ENCODE data around the gene ZNF83.
"Not testable (repeated sequence)": the region's sequence is repeated elsewhere in the genome, so short reads cannot be mapped to it uniquely, and the experiment has no call there.

ZNF83 gene

DNA sequence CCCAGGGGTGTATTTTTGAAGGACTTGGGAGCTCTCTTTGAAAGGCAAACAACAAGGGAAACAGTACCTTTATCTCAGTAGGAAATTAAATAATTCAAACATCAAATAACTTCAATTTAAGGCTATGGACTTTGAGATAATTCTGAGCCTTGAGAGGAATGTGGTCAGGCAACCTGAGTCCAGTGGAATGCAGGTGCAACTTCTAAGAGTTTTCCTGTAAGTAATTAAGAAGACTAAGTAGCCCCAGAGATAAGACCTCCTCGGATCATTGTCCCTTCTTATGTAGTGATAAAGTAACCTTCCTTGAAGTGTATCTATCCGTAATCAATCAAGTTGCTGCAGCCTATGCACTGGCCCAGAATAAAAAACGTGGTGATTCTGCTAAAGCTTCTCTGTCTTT is 38.9 kb downstream of the ZNF83 start:
- peaks cover 75% of the 10 kb centered on the region for H3K36me3 Mint-ChIP-seq (ENCODE audit: low read depth)
- no peak overlapping the region for H3K4me3 Mint-ChIP-seq
- H3K27me3 Mint-ChIP-seq (ENCODE audit: low read depth, poor library complexity) = peaks cover 5% of the 10 kb centered on the region
- H3K27ac Mint-ChIP-seq = no peak overlapping the region
- peaks cover 60% of the 10 kb centered on the region for H3K9me3 Mint-ChIP-seq
- H3K4me1 Mint-ChIP-seq = peaks cover 30% of the 10 kb centered on the region
- TF ChIP-seq CTCF (IDR thresholded peaks at IDR 0.05) = no peak
- no peak for DNase-seq

DNA sequence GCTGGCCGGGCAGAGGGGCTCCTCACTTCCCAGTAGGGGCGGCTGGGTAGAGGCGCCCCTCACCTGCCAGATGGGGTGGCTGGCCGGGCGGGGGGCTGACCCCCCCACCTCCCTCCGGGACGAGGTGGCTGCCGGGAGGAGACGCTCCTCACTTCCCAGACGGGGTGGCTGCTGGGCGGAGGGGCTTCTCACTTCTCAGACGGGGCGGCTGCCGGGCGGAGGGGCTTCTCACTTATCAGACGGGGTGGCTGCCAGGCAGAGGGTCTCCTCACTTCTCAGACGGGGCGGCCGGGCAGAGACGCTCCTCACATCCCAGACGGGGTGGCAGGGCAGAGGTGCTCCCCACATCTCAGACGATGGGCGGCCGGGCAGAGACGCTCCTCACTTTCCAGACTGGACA is 44.7 kb downstream of the ZNF83 start:
- not testable (repeated sequence) for H3K4me3 Mint-ChIP-seq; H3K27me3 Mint-ChIP-seq (ENCODE audit: low read depth, poor library complexity); DNase-seq; H3K27ac Mint-ChIP-seq; H3K4me1 Mint-ChIP-seq
- H3K9me3 Mint-ChIP-seq = peaks cover 35% of the 10 kb centered on the region
- peaks cover 70% of the 10 kb centered on the region for H3K36me3 Mint-ChIP-seq (ENCODE audit: low read depth)

DNA sequence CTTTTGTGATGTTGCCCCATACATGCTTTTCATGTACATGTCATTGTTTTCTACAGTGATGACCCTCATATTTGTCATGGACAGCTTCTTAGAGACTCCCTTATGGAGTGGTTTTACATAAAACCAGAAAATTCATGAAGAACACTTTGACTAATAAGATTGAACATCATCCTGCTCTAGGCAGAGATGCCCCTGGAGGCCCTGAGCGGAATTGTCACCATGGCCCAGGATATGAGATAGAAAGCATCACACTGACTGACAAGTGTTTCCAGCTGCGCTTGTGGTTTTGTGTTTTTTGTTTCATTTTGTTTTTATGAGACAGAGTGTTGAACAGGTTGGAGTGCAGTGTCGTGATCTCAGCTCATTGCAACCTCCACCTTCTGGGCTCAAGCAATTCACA is 45.9 kb downstream of the ZNF83 start:
- Mint-ChIP-seq H3K4me1 (no peaks in the 10 kb centered on the region), H3K27ac (no peak overlapping the region), H3K4me3 (no peak overlapping the region), H3K27me3 (ENCODE audit: low read depth, poor library complexity) (no peaks in the 10 kb centered on the region), H3K9me3 (peaks cover 28% of the 10 kb centered on the region), H3K36me3 (ENCODE audit: low read depth) (peaks cover 67% of the 10 kb centered on the region)
- no peak for TF ChIP-seq CTCF (IDR thresholded peaks at IDR 0.05)
- no peak for DNase-seq

DNA sequence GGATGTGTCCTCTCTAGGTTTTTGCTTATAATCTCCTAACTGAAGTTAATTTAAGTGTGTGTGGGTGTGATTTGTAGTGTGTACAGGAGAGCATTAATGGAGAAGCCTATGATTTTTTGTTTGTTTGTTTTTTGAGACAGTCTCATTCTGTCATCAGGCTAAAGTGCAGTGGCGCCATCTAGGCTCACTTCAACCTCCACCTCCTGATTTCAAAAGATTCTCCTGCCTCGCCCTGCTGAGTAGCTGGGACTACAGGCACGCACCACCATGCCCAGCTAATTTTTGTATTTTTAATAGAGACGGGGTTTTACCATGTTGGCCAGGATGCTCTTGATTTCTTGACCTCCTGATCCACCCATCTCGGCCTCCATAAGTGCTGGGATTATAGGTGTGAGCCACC is 47.4 kb downstream of the ZNF83 start:
- Mint-ChIP-seq H3K36me3 (ENCODE audit: low read depth) (peaks cover 67% of the 10 kb centered on the region), H3K27me3 (ENCODE audit: low read depth, poor library complexity) (no peaks in the 10 kb centered on the region), H3K27ac (no peak overlapping the region), H3K4me1 (no peaks in the 10 kb centered on the region), H3K4me3 (no peak overlapping the region), H3K9me3 (peaks cover 23% of the 10 kb centered on the region)
- DNase-seq = no peak
- no peak for TF ChIP-seq CTCF (IDR thresholded peaks at IDR 0.05)

- Mint-ChIP-seq H3K4me3 (no peak overlapping the region), H3K27me3 (ENCODE audit: low read depth, poor library complexity) (no peaks in the 10 kb centered on the region), H3K4me1 (no peaks in the 10 kb centered on the region), H3K36me3 (ENCODE audit: low read depth) (peaks cover 89% of the 10 kb centered on the region), H3K9me3 (peaks cover 57% of the 10 kb centered on the region), H3K27ac (no peak overlapping the region)
- no peak for TF ChIP-seq CTCF (IDR thresholded peaks at IDR 0.05)
- no peak for DNase-seq
These were observed 52.6 kb downstream of the ZNF83 start for GRCh38 chr19:52585604-52586003.

DNA sequence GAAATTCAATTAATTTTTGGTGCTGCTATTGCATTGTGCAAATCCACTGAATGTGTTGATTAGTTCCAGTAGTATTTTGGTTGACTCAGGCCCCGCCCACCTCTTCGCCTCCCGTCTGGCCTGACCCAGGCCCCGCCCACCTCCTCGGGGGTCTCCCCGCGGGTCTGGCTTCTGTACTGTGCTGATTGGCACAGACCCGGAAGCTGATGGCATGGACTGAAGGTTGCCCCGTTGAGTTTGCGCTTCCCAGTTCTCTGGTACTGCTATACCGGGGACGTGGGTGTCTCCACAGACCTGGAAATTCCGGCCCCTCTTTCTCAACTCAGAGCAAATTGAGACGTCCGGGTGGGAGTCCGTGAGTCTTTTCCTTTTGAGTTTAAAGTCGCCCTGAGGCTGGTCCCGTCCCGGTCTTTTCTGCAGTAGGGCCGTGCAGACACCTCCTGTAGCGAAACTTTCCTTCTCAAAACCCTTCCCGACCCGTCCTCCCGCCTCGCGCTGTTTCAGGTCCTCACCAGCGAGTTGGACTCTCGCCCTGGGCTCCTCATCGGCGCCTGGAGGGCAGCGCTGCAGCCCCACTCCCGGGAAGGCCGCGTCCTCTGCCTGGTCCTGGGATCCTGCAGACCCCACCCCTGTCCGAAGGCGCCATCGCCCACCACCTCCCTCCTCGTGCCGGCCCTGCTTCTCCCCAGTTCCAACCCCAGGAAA is 53.3 kb downstream of the ZNF83 start:
- no peak for TF ChIP-seq CTCF (IDR thresholded peaks at IDR 0.05)
- no peak overlapping the region for H3K4me3 Mint-ChIP-seq
- no peaks in the 10 kb centered on the region for H3K27me3 Mint-ChIP-seq (ENCODE audit: low read depth, poor library complexity)
- H3K27ac Mint-ChIP-seq = no peak overlapping the region
- DNase-seq = no peak
- H3K36me3 Mint-ChIP-seq (ENCODE audit: low read depth) = peaks cover 88% of the 10 kb centered on the region
- peaks cover 55% of the 10 kb centered on the region for H3K9me3 Mint-ChIP-seq
- H3K4me1 Mint-ChIP-seq = no peaks in the 10 kb centered on the region
